ENCODE data around the gene TMPRSS7.
"Not testable (repeated sequence)": the region's sequence is repeated elsewhere in the genome, so short reads cannot be mapped to it uniquely, and the experiment has no call there.

TMPRSS7 gene

DNA sequence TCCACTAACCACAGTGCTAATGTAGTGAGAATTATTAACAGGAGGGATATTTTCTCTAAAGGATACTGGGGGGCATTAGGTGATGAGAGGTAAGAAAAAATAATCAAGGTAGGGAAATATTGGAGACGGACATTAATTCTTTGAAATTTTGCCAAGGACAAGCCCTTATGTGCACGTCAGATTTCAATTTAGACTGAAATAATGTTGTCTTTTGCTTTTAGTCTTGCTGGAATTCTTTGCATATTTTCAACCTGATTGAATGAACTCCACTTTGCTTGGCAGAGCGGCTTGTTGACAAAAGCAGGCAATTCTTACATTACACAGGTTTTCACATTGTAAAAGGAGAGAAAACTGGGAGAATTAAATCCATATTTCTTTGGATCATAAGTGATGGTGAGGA, 26.6 kb downstream of the TMPRSS7 start:
- DNase-seq: no peak

DNA sequence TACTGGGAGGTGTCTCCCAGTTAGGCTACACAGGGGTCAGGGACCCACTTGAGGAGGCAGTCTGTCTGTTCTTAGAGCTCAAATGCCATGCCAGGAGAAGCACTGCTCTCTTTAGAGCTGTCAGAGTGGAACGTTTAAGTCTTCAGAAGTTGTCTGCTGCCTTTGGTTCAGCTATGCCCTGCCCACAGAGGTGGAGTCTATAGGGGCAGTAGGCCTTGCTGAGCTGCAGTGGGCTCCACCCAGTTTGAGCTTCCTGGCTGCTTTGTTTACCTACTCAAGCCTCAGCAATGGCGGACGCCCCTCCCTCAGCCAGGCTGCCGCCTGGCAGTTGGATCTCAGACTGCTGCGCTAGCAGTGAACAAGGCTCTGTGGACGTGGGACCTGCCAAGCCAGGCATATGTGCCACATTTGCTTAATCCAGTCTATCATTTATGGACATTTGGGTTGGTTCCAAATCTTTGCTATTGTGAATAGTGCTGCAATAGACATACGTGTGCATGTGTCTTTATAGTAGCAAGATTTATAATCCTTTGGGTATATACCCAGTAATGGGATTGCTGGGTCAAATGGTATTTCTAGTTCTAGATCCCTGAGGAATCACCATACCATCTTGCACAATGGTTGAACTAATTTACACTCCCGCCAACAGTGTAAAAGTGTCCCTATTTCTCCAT, 38.0 kb downstream of the TMPRSS7 start:
- DNase-seq: not testable (repeated sequence)

- no peak for DNase-seq
Measured at GRCh38 chr3:112074006-112074405, 39.5 kb downstream of the TMPRSS7 start.

DNA sequence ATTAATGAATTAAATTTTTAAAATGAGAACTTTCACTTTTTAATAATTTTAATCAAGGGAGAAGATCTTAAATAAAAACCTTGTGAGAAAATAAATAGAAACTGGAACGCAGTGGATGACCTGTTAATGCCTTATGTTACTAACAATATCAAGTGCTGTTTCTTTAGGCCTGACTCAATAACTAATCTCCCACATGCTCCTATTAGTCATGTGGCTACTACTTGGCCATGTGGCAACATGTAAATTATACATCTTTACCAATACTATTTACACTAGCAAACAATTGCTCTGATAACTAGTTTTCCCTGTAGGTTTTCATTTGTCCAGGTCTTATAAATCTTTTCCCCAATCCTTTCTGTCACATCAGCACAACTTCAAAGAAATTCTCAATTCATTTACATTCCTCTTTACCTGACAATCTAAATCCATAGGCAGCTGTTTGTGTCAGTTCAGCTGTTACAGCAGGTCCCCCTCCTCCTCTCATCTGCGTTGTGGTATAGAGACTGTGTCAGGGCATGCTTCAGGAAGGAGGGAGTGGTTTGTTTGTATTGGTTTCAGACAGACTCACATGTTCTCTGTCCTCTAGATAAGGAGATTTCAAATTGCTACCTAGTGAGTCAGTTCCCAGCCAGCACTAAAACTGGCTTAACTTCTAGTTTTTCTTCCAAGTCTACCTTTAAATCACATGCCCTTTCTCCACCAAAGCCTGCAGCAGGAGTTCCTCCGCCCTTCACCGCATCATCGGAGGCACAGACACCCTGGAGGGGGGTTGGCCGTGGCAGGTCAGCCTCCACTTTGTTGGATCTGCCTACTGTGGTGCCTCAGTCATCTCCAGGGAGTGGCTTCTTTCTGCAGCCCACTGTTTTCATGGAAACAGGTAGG, 40.3 kb downstream of the TMPRSS7 start:
- DNase-seq: no peak

- no peak for DNase-seq
Measured at GRCh38 chr3:112078125-112079083, 43.9 kb downstream of the TMPRSS7 start.

DNA sequence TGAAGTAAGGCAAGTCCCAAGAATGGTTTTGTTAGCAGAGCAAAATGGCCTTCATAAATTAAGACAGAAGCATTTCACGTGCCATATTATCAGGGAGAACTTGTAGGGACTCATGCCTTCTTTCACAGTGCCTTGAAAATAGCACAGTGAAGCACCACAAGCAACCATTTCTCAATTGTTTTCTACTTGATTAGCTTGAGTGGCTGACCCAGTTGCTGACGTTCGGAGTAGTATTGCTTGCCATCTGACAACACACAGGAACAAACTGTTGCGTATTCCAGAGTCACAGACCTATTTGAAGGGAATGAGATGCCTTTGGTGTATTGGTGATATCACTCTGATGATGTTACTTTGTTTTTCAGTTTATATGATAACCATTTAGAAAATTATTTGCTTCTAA, 48.7 kb downstream of the TMPRSS7 start:
- DNase-seq: no peak

GRCh38 chr3:112084980-112085705, 50.6 kb downstream of the TMPRSS7 start:
- DNase-seq: no peak

DNA sequence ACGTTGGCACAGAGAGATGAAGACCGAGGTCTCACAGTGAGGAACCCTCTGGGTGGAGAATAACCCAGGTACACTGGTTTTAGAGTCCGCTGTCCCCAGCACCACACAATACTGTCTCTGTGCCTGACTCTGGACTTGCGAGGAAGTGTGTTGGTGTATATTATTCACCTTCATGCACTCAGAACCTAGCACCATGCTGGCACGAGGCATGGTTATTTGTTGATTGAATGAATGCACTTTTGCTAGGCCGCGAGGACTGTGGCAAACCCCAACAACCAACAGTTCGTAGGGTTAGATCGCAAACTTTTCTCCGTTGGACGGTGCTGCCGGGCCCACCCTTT, 51.2 kb downstream of the TMPRSS7 start:
- DNase-seq: no peak

DNA sequence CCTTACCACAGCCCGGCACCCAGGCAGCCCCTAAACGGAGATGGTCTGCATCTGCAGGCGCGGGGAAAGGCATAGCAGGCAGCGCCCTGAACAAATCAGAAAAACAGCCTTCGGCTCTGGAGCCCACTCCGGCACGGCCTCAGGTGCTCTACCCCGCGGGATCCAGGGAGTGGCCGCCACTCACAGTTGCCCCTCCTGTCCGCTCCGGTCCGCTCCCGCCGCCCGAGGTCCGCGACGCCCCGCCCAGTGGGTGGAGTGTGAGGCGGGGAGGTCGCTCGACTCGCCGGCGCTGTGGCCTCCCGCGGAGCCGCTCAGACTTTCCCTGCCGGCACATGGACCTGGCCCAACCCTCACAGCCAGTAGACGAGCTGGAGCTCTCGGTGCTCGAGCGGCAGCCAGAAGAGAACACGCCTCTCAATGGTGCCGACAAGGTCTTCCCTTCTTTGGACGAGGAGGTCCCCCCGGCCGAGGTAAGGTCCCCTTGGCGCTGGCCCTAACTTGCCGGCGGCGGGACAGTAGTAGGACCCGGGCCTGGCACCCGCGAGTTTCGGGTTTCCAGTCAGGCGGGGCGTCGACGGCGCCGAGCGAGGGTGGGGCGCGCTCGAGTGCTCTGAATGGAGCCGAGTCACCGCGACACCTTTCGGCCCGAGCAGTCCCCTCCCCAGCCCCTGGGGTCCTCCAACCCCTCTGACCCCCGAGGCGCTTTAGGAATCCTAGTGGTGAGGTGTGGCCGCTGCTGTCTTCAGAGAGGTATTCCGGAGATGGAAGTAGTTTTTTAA, 51.7 kb downstream of the TMPRSS7 start, which contains the start of gene C3orf52:
TSS of gene C3orf52 (plus strand) at position 314 of the 779 bp plus-strand sequence. CDS start at position 333, 19 bp downstream.
- DNase-seq: peak; percentile 69

- DNase-seq: no peak
Measured at GRCh38 chr3:112086875-112087524, 52.5 kb downstream of the TMPRSS7 start.

GRCh38 chr3:112087746-112088145, 53.2 kb downstream of the TMPRSS7 start:
- no peak for DNase-seq

GRCh38 chr3:112088944-112089343, 54.4 kb downstream of the TMPRSS7 start:
- DNase-seq: no peak

DNA sequence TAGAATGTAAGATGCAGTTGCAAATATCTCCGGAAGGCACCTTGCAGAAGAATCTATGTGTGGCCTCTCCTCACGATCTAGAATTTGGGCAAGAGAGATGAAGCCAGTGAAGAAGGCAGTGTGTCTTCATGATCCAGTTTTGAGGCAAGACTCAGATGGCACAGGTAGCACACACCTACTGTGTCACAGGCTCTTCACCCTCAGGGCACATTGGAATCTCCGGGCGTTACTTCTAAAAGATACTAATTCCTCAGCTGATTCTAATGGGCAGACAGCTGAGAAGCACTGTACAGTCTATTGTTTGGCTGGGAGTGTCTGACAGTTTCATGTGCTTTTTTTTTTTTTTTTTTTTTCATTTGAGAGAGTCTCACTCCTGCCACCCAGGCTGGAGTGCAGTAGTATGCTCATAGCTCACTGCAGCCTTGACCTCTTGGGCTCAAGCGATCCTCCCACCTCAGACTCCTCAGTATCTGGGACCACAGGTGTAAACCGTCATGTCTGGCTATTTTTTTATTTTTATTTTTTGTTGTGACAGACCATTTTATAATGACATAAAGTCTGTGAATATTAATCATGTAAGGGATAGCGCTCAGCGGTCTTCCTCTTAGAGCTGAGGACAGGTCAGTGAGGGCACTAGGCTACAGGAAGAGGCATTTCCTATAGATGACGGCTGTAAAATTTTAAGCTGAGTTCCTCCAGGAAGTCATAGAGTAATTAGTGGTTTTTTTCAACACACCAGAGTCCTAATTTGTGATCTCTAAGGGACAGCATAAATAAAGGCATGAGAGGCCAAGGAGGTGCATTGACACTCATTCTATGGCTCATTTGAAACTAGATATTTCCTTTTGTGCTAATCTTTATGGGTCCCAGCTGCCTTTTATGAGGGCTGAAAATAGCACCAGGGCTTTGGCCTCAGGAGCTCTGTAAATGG, 55.7 kb downstream of the TMPRSS7 start:
- DNase-seq: no peak

GRCh38 chr3:112090887-112091586, 56.5 kb downstream of the TMPRSS7 start:
- DNase-seq: peak; percentile 25

GRCh38 chr3:112092496-112093179, 58.1 kb downstream of the TMPRSS7 start:
- DNase-seq: no peak

GRCh38 chr3:112093180-112093522, 58.6 kb downstream of the TMPRSS7 start:
- no peak for DNase-seq

- DNase-seq: no peak
Measured at GRCh38 chr3:112095731-112096130, 61.2 kb downstream of the TMPRSS7 start.

DNA sequence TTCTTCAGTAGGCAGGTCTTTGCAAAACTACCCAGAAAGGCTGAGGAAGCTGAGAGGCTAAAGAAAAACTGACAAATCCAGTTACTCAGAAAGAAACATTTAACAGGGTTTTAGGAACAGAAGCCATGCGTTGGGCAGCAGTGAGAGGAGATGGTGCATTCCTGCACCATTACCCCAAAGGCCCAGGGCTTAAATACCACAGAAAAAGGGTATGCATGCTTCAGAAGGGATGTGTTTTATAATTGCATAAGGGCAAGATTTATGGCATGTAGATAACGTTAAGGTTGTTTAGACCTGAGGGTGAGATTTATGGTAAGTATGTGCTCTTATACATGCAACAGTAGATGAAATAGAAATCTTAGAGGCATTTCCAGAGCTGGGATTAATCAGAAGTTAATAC, 61.6 kb downstream of the TMPRSS7 start:
- no peak for DNase-seq

DNA sequence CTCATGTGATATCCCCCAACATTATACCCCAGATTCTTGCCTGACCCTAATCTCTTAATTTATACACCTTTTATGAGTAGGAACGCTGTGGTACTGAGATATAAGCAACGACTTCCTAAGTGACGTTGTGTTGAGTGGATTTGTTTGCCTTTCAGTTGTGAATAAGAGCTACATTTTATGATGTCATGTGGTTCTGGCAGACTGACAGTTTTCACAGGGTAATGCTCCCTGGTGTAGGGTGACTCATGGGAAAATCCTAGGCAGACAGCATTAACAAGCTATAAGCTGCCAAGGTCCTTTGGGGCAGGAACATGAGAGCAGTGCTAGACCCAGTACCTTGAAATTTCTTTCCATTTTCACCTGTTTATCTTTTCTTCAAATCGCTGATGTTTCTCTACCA, 62.8 kb downstream of the TMPRSS7 start:
- DNase-seq: peak; percentile 53
